Duodenal mucosa (tissue), 2 donors: ENCODE results near the gene ZNF730.
"Not testable (repeated sequence)": the region's sequence is repeated elsewhere in the genome, so short reads cannot be mapped to it uniquely, and the experiment has no call there.

Experiments used
- H3K27ac ChIP-seq: one replicate; pipeline ENCODE4 v1.7.0; 2013; ENCODE audit warnings: low read depth, low read length
- H3K27me3 ChIP-seq, 2 donors: one replicate each; pipeline ENCODE4 v1.7.0; 2013; ENCODE audit warnings: low read length in 2 of 2, control low read depth in 1 of 2; ENCODE audit not compliant: insufficient read depth in 2 of 2, control insufficient read depth in 1 of 2
- H3K36me3 ChIP-seq, 2 donors: one replicate each; pipeline ENCODE4 v1.7.0; 2013; ENCODE audit warnings: low read length in 2 of 2, control low read depth in 1 of 2; ENCODE audit not compliant: insufficient read depth in 2 of 2, control insufficient read depth in 1 of 2
- H3K4me1 ChIP-seq, 2 donors: one replicate each; pipeline ENCODE4 v1.7.0; 2013; ENCODE audit warnings: low read length in 2 of 2, control low read depth in 1 of 2; ENCODE audit not compliant: insufficient read depth in 2 of 2, control insufficient read depth in 1 of 2
- H3K4me3 ChIP-seq, 2 donors: one replicate each; pipeline ENCODE4 v1.7.0; 2013; ENCODE audit warnings: low read length in 2 of 2, low read depth in 1 of 2
- H3K9ac ChIP-seq, 2 donors: one replicate each; pipeline ENCODE4 v1.7.0; 2013; ENCODE audit warnings: low read length in 2 of 2, low read depth in 1 of 2
- H3K9me3 ChIP-seq, 2 donors: one replicate each; pipeline ENCODE4 v1.7.0; 2013; ENCODE audit warnings: low read length in 2 of 2, control low read depth in 1 of 2; ENCODE audit not compliant: control insufficient read depth in 1 of 2

Gene ZNF730

DNA sequence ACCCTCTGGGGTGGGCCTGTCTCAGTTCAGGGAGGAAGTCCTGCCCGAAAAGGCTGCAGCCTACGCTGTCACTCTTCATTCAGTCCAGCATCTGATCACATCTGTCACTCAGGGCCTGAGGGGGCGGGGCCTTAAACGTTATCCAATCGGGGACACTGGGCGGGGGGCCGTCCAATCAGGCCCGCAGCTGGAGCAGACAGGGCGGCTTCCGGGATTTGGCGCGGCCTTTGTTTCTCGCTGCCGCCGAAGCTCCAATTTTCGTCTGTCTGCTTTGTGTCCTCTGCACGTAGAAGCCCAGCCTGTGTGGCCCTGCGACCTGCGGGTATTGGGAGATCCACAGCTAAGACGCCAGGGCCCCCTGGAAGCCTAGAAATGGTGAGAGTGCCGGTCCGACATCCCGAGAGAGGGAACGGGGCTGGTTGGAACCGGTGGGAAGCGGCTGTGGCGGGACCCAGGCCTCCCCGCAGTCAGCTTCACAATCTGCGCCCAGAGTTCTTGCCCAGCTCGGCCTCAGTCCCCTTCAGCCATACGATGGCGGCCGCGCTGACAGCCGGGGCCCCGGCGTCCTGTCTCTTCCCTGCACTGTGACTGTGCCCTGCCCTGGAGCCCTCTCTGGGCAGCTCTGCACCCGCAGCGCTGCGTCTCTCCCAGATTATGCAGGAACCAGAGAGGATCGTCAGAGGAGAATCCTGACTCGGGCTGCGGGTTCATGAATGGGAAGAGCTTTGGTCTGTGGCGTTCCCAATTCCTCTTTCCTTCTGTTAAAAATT lies at the start of gene ZNF730:
TSS of gene ZNF730 (plus strand) at position 224 of the 770 bp plus-strand sequence. CDS start at position 373, 149 bp downstream.
- Histone ChIP-seq H3K9ac (no peak within 1 kb of the TSS), H3K4me3 (peak within 1 kb of the TSS; percentile 29 to 48), H3K36me3 (no peaks in the 10 kb centered on the region), H3K27ac (no peak within 1 kb of the TSS), H3K9me3 (peaks cover 7 to 10% of the 10 kb centered on the region in 2 donors), H3K27me3 (no peaks in the 10 kb centered on the region), H3K4me1 (no peaks in the 10 kb centered on the region)

DNA sequence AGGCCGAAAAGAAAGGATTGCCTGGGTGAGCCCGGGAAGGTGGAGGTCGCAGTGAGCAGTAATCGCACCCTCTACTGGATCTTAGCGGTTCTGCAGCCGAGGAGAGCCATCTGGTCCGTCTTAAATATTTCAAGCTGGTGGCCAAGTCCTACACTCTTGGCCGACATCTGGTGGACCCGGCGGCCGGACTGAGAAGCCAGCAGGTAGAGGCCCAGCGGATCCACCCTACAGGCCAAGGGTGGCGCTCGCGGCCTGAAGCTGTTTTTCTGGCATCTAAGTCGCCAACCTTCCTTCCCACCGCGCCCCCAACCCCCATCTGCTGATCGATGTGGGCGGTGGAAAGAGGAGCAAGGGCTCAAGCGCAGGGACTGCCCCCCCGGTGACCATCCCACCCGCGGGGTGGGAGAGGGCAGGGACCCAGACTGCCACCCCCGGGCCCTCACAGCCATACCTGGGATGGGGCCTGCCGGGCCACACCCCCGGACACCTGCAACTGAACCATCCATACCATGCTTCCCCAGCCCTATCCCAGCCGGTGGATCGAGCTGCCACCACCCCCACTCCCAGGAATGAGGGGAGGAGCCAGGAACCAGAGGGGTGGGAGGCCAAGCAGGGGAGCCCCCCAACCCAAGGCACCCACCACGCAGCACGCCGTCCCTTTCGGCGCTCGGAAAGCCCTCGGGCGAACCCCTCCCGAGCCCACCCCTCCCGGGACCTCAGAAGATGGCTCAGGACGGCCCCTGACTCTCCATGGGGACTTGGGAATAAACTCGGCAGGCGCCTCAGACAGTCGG lies 46.3 kb upstream of the ZNF730 start:
- H3K27ac ChIP-seq: no peak overlapping the region
- H3K4me1 ChIP-seq: no peaks in the 10 kb centered on the region
- H3K9me3 ChIP-seq: peaks cover 14 to 24% of the 10 kb centered on the region in 2 donors
- H3K9ac ChIP-seq: no peak overlapping the region
- no peaks in the 10 kb centered on the region for H3K27me3 ChIP-seq
- peak overlapping the region in 1 of 2 donors; percentile 43 for H3K4me3 ChIP-seq
- no peaks in the 10 kb centered on the region for H3K36me3 ChIP-seq

DNA sequence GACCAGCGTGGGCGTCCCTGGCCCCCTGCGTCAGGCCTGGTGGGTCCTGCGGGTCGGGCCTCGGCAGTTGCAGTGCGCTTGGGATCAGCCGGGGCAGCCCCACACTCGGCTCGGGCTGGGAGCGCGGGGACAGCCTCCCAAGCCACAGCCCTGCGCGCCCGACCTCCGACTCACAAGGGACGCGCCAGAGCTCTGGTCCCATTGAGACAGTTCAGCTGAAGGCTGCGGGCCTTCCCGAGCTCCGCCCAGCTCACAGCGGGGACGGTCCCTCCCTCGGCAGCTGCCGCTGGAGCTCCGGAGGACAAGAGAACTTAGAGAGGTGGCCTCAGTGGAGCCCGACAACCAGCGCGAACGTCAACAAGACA lies 45.7 kb upstream of the ZNF730 start:
- Histone ChIP-seq H3K36me3 (no peaks in the 10 kb centered on the region), H3K27me3 (no peaks in the 10 kb centered on the region), H3K9ac (no peak overlapping the region), H3K27ac (no peak overlapping the region), H3K4me1 (no peaks in the 10 kb centered on the region), H3K4me3 (peak overlapping the region; percentile 22 to 43), H3K9me3 (peaks cover 13 to 26% of the 10 kb centered on the region in 2 donors)

DNA sequence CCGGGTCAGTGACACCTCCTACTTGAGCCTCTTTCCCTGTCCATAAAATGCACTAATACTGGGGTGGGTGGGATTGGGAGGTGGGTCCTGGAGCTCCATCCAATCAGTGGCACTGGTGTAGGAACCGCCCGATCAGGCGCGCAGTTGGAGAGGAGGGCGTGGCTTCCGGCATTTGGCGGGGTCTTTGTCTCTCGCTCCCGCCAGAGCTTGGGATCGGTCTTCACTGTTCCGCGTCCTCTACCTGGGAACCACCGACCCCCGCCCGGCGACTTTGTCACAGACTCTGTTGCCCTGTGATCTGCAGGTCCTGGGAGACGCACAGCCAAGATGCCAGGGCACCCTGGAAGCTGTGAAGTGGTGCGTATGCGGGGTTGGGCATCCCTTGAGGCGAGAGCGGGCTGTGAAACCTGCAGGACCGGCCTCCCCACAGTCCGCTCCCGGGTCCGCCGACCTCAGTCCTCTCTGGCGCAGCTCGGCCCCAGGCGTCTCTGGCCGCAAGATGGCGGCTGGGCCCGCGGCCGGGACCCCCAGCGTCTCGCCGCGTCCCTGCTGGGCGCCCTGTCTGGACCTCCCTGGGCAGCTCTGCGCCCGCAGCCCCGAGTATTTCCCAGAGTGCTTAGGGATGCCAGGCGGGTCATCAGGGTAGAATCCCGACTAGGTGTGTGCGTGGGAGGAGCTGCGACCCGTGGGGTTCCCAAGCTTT lies 41.6 kb upstream of the ZNF730 start:
- Histone ChIP-seq H3K9ac (no peak overlapping the region), H3K9me3 (peaks cover 3 to 12% of the 10 kb centered on the region in 2 donors), H3K27ac (no peak overlapping the region), H3K27me3 (no peaks in the 10 kb centered on the region), H3K36me3 (no peaks in the 10 kb centered on the region), H3K4me3 (peak overlapping the region; percentile 60 to 71), H3K4me1 (no peaks in the 10 kb centered on the region)

DNA sequence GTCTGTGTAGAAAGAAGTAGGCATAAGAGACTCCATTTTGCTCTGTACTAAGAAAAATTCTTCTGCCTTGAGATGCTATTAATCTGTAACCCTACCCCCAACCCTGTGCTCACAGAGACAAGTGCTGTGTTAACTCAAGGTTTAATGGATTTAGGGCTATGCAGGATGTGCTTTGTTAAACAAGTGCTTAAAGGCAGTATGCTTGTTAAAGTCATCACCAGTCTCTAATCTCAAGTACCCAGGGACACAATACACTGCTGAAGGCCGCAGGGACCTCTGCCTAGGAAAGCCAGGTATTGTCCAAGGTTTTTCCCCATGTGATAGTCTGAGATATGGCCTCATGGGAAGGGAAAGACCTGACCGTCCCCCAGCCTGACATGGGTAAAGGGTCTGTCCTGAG lies 39.0 kb upstream of the ZNF730 start:
- H3K9me3 ChIP-seq, H3K4me3 ChIP-seq, H3K9ac ChIP-seq, H3K36me3 ChIP-seq, H3K27me3 ChIP-seq, H3K4me1 ChIP-seq, H3K27ac ChIP-seq: not testable (repeated sequence)

DNA sequence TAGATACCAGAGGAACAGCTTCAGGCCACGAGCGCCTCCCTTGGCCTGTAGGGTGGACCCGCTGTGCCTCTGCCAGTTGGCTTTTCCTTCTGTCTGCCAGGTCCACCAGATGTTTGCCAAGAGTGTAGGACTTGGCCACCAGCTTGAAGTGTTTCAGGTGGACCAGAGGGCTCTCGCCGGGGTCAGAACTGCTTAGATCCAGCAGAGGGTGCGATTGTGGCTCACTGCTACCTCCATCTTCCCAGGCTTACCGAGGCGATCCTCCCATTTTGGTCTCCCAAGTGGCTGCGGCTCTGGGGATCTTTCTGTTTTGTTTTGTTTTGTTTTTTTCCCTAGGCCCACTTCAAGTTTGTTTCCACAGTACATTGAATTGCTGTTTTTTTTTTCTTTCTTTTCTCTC lies 23.0 kb upstream of the ZNF730 start:
- Histone ChIP-seq H3K9me3 (peaks cover 18 to 43% of the 10 kb centered on the region in 2 donors), H3K27ac (no peak overlapping the region), H3K4me3 (no peak overlapping the region), H3K9ac (no peak overlapping the region), H3K36me3 (no peaks in the 10 kb centered on the region), H3K27me3 (no peaks in the 10 kb centered on the region), H3K4me1 (no peaks in the 10 kb centered on the region)

DNA sequence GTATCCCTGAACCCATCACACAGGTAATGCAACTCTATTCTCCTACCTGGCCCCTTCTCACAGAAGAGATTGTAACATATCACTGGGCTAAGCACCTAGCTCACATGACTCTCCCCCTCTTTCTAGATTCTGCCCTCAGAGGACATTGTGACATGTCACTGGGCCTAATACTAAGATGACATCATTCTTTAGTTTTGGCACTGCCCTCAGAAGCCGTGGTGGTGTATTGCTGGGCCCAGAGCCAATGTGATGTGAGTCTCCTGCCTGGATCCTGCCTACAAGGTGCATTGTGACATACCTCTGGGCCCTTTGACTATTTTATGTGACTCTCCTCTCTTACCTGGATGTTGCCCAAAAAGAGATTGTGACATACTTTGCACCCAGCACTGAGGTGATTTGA lies 21.4 kb upstream of the ZNF730 start:
- no peaks in the 10 kb centered on the region for H3K27me3 ChIP-seq
- H3K4me3 ChIP-seq: no peak overlapping the region
- H3K9me3 ChIP-seq: peaks cover 25 to 52% of the 10 kb centered on the region in 2 donors
- H3K36me3 ChIP-seq: no peaks in the 10 kb centered on the region
- no peak overlapping the region for H3K27ac ChIP-seq
- no peak overlapping the region for H3K9ac ChIP-seq
- H3K4me1 ChIP-seq: no peaks in the 10 kb centered on the region

DNA sequence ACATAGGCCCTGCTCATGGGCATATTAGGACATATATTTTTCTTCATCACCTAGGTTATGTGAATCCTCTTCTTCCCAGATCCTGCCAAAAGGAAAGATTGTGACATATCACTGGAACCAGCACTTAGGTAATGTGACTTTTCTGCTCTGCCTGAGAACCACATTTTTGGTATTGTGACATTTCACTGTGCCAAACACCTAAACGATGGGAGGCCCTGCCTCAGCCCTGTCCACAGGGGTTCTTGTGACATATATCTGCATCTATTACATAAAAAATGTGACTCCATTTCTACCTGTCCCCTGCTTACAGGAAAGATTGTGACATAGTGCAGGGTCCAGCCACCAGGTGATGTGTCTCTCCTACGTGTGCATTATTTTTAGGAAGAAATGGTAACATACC lies 18.5 kb upstream of the ZNF730 start:
- Histone ChIP-seq H3K4me3 (no peak overlapping the region), H3K9me3 (peaks cover 29 to 48% of the 10 kb centered on the region in 2 donors), H3K4me1 (no peaks in the 10 kb centered on the region), H3K27me3 (no peaks in the 10 kb centered on the region), H3K36me3 (no peaks in the 10 kb centered on the region), H3K9ac (no peak overlapping the region), H3K27ac (no peak overlapping the region)

DNA sequence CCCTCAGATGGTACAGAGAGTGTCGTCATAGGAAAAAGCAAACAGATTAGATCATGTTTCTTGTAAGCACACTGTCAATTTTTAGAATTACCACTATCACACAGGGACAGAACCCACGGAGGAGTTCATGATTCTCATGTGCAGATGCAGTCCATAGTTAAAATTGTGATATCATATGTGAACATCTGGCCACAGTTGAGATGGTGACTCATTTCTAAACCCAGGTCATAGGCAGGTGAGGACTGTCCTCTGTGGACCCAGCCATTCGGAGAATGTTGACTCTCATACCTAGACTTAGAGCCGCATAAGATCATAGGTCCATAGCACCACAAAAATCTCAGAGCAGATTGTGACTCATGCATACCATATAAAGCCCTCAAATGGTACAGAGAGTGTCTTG lies 17.8 kb upstream of the ZNF730 start:
- Histone ChIP-seq H3K4me3 (no peak overlapping the region), H3K4me1 (no peaks in the 10 kb centered on the region), H3K27me3 (no peaks in the 10 kb centered on the region), H3K9me3 (peaks cover 29 to 43% of the 10 kb centered on the region in 2 donors), H3K36me3 (no peaks in the 10 kb centered on the region), H3K27ac (no peak overlapping the region), H3K9ac (no peak overlapping the region)

DNA sequence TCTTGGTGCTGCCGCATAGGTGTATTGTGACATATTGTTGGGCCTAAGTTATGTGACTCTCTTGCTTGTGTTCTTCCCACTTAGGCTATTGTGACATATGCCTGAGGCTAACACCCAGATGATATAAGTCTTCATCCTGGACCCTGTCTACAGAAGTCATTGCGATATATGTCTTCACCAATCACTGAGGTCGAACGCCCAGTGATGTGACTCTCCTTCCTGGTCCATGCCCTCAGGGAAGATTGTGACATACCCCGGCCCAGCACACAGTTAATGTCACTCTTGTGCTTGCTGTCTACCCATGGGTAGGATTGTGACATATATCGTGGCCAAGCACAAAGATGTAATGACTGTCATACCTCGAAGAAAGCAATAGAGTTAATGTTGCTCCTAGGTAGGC lies 16.9 kb upstream of the ZNF730 start:
- no peaks in the 10 kb centered on the region for H3K36me3 ChIP-seq
- H3K4me3 ChIP-seq: no peak overlapping the region
- H3K27ac ChIP-seq: no peak overlapping the region
- H3K9ac ChIP-seq: no peak overlapping the region
- peaks cover 26 to 39% of the 10 kb centered on the region in 2 donors for H3K9me3 ChIP-seq
- H3K4me1 ChIP-seq: no peaks in the 10 kb centered on the region
- no peaks in the 10 kb centered on the region for H3K27me3 ChIP-seq
